Left forelimb (tissue), 1 donor: ENCODE data around the gene AJAP1.

Experiments used
- DNase-seq: peaks from one replicate; pipeline ENCODE4 v3.0.0-alpha.2; 2018; ENCODE audit warnings: low spot score

Gene AJAP1

GRCh38 chr1:4701276-4701675, 46.9 kb downstream of the AJAP1 start:
- DNase-seq: no peak

GRCh38 chr1:4702464-4702863, 48.1 kb downstream of the AJAP1 start:
- DNase-seq: no peak

DNA sequence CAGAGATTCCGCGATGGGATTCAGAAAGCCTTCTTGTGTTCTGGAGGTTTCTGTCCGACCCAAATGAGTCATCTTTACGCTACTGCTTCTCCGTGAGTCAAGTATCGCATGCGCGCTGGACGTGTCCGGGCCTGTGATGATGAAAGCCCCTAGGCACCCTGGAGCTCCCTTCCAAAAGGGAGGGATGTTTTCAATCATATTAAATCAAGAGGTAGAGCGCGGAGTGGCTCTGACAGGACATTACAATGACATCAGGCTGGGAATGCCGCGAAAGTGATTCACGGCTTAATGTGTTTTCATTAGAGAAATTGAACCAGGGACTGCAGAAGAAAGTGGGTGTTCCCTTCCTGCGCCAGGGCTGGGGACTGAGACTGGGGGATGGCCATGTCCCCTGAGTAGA, 48.5 kb downstream of the AJAP1 start:
- DNase-seq: no peak

DNA sequence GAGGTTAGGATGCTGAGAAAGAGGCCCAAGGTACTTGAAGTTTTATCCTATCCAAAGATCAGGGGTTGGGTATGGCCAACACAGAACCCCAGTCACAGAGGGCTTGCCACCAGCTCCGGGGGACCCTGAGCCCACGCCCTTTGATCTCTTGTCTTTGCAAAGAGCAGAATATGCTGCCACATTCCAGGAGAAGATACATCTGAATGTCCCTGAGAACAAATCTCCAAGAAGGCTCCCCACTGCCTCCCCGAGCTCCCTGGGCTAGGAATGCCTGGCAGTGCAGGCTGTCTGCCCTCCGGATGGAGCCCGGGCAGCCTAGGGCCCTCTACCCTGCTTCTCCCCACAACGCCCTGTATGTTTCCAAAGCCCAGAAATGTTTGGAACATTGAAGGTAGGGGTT, 49.2 kb downstream of the AJAP1 start:
- DNase-seq: no peak

DNA sequence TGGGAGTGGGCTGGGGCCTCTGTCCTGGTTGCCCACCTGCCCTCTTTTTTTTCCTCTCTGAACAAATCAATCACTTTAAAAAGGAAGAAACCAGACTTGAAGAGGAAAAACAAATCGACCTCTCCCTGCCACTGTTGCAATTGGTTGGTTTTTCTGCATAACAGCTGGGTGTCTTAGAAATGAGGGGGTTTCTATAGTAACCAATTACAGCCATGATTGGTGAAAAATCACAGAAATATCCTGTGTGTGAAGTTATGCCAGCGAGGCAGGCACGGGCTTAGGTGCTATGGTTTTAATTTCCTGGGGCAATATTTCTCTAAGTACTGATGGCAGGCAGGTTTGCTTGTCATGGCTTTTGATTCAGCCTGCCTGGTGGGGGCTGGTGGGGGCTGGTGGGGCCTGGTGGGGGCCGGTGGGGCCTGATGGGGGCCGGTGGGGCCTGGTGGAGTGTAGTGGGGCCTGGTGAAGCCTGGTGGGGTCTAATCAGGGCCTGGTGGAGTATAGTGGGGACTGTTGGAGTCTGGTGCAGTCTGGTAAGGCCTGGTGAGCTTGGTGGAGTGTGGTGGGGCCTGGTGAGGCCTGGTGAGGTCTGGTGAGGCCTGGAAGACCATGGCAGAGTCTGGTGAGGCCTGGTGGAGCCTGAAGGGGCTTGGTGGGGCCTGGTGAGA, 54.6 kb downstream of the AJAP1 start:
- DNase-seq: no peak

GRCh38 chr1:4709641-4710040, 55.2 kb downstream of the AJAP1 start:
- no peak for DNase-seq

DNA sequence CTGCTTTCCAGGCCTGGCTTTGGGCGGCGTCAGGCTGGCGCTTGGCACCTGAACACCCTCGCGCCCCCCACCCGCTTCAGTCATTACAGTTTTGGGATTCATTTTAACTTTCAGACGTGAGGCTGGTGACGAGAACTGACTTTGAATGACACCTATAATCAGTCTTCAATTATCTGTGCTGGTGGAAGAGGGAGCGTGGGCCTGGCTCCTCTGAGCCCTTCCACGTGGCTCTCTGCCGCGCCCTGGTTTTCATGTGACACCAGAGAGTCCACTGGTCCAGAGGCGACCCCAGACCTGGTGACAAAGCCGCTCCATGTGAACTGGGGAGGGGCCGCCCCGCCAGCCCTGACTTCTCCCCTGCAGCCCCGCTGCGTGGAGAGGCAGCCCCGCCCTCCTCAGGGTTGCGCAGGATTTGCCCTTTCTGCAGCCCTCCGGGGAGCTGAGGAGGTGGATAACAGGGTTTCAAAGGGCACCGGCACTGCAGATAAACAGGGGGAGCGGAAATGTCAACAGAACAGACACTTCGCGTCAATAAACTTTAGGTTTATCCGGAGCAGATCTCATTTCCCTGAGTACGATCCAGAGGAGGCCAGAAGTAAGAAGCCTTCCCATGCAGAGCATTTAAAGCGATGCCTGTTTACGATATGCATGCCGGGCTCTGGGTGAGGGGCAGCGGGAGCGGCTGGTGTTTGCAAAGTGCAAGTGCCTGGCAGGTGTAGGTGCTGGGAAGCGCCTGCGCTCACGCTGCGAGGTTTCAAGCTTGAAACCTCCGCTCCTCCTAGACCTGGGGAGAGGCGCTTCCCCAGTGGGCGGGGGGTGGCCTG, 56.4 kb downstream of the AJAP1 start:
- no peak for DNase-seq

- no peak for DNase-seq
These were observed 57.2 kb downstream of the AJAP1 start for GRCh38 chr1:4711416-4712275.

DNA sequence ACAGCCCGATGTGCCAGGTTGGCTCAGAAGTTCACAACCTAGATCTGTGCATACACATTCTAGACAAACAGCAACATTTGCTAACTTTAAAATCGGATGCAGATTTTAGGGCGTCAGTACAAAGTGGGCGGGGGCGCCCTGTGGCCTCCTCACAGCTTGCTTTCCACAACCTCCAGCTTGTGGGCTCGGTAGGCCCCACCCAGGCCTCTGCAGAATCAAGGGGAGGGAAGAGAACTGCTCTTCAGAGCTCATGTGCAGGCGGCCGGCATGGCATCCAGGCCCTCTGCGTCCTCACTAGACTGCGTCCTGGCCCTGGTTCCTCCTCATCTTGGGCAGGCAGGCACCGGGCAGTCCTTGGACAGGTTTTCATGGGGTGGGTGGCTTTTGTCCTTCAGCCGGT, 59.3 kb downstream of the AJAP1 start:
- DNase-seq: no peak

DNA sequence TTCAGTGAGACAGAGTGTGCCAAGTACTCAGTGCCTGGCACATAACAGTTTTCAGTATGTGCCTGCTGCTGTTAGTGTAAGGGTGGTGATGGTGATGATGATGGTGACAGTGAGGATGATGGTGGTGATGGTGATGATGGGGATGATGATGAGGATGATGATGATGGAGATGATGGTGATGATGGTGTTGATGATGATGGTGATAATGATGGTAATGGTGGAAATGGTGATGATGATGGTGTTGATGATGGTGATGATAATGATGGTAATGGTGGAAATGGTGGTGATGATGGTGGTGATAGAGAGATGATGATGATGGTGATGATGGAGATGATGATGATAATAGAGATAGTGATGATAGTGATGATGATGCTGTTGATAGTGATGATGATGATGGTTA, 62.0 kb downstream of the AJAP1 start:
- no peak for DNase-seq

- no peak for DNase-seq
These were observed 63.7 kb downstream of the AJAP1 start for GRCh38 chr1:4718071-4718470.

DNA sequence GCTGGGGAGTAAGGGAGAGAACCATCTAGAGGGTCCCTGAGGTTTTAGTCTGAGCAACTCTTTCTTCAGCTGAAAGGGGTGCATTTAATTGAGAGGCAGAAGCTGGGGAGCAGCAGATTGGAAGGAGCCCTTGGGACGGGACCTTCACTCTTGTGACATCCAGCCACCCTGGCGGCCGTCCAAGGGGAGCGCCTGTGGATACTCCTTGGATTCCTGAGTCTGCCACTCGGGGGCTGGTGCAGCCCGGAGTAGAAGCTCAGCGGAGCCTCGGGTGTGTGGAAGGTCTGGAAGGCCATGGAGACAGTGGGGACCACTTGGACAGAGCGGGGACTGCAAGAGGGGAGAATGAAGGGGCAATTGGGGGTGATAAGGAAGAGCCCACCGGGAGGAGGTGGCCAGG, 68.7 kb downstream of the AJAP1 start:
- no peak for DNase-seq

GRCh38 chr1:4724001-4724400, 69.6 kb downstream of the AJAP1 start:
- no peak for DNase-seq

DNA sequence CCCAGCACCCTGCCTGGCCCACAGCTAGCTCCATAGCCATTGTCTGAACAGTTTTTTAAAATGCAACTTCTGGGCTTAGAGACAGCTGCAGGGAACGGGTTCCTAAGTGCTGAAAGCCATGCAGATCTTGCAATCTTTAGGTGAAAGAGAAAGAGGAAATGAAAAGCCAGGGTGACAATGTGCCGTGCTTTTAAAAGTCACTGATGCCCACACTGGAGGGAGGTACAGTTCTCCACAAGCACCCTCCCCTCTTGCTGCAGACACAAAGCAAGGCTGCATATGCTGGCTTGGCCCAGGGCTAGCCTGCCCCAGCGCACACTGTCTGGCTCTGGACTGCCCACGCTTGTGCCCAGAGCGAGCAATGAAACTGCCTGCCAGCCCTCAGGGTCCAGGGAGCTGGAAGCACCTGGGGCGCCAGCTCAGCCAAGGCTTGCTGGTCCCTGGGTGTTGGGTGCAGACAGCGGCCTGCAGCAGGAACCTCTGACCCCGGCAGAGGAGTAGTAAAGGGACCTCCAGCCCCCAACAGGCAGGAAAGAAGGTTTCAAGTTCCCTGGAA, 70.4 kb downstream of the AJAP1 start:
- no peak for DNase-seq

DNA sequence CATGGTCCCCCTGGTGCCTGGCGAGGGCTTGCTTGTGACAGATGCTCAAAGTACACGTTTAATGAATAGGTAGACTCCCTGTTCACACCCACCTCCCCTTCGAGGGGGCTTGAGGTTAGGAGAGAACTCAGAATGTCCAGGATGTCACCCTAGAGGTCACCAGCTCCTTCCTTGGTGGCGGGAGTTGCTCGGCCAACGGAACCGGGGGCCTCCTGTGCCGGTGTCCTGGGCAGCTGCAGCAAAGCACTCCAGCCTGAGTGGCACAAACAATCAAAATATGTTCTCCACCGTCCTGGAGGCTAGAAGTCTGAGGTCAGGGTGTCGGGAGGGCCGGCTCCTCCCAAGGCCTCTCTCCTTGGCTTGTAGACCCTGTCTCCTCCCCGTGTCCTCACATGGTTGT, 71.0 kb downstream of the AJAP1 start:
- DNase-seq: no peak

GRCh38 chr1:4726620-4727341, 72.4 kb downstream of the AJAP1 start:
- no peak for DNase-seq

GRCh38 chr1:4728319-4729089, 74.1 kb downstream of the AJAP1 start:
- DNase-seq: no peak

DNA sequence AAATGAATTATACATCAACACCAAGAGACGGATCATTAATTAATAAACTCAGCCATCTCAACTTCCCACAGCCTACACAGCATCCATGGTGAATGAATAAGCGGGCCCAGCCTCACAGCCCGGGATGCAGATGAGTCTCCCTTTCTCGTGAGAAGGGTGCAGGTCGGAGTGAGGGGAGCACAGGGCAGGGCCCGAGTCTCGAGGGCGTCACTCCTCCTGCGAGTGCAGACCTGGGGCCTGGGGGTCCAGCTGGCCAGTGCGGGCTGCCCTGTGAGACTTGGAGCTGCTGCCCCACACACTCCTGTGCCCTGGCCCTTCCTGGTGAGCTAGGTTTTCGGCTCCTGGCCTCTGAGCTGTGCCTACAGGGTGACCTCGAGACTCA, 74.7 kb downstream of the AJAP1 start:
- DNase-seq: no peak

- no peak for DNase-seq
These were observed 75.7 kb downstream of the AJAP1 start for GRCh38 chr1:4730078-4730477.

DNA sequence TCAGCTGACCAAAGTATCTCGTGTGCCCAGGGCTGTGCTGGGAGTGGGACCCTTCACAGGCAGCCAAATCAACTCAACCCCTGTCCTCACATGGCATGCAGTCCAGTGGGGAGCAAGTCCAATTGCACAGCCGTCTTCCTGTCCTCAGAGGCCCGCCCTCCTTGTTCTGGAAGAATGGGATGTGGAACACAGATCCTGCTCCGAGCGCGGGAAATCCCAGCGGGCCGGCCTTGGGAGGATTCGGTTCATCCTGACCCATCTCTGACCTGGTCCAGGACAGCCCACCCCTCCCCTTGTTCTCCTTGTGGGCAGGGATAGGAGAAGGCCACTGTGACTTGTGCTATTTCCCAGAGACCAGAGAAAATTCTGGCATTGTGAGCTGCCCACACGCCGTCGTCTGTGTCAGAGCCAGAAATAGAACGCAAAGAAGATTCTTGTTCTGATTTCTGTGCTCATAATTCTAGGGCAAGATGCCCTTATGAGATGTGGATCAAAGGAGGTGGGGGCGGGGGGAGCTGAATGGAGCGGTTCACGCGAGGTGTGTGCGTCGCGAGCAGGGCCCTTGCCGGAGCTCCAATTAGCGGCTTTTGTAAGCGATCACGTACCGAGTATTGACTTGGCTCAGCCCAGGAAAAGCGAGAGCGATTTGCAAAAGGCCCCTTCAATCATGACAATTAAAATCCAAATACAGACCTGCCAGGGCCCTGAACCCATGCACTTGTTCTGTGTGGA, 79.2 kb downstream of the AJAP1 start:
- no peak for DNase-seq
